OCI-LY1 (cell line): ENCODE data around the gene JMJD1C.

Experiments
- H2AFZ ChIP-seq: fragments of 200-600 bp; sonication (generic), shearing (Covaris generic); 2 replicates; pipeline ENCODE4 v1.6.0; 2014; ENCODE audit warnings: antibody characterized with exemption, mild to moderate bottlenecking, low read length
- H3F3A ChIP-seq: fragments of 200-600 bp; sonication (generic), shearing (Covaris generic); 2 replicates; pipeline ENCODE4 v1.6.0; 2014; ENCODE audit warnings: mild to moderate bottlenecking, antibody characterized with exemption, low read length, moderate library complexity; ENCODE audit not compliant: insufficient read depth
- H3K27ac ChIP-seq: fragments of 200-600 bp; sonication (generic); 2 replicates; pipeline ENCODE4 v1.5.1; 2014; ENCODE audit warnings: low read length, mixed run types, mild to moderate bottlenecking, low read depth; ENCODE audit not compliant: poor library complexity, severe bottlenecking
- H3K27me3 ChIP-seq: fragments of 200-600 bp; sonication (generic); 2 replicates; pipeline ENCODE4 v1.6.0; 2014; ENCODE audit warnings: antibody characterized with exemption, mild to moderate bottlenecking, low read length, moderate library complexity; ENCODE audit not compliant: insufficient read depth
- H3K36me3 ChIP-seq: fragments of 200-600 bp; sonication (generic); 2 replicates; pipeline ENCODE4 v1.6.1; 2014; ENCODE audit warnings: mild to moderate bottlenecking, antibody characterized with exemption, low read length, moderate library complexity, mixed read lengths; ENCODE audit not compliant: insufficient read depth
- H3K4me1 ChIP-seq: fragments of 200-600 bp; sonication (generic); 2 replicates; pipeline ENCODE4 v1.5.1; 2014; ENCODE audit warnings: mild to moderate bottlenecking, low read length, moderate library complexity; ENCODE audit not compliant: insufficient read depth, severe bottlenecking
- H3K4me2 ChIP-seq: fragments of 200-600 bp; sonication (generic), shearing (Covaris generic); 2 replicates; pipeline ENCODE4 v1.6.1; 2014; ENCODE audit warnings: low read length
- H3K4me3 ChIP-seq: fragments of 200-600 bp; sonication (generic); 2 replicates; pipeline ENCODE4 v1.5.1; 2014; ENCODE audit warnings: low read length, low read depth, mild to moderate bottlenecking, mixed read lengths; ENCODE audit not compliant: poor library complexity, severe bottlenecking
- H3K79me2 ChIP-seq: fragments of 200-600 bp; shearing (Covaris generic); 2 replicates; pipeline ENCODE4 v1.6.1; 2016; ENCODE audit warnings: mixed run types, low read length, mixed read lengths; ENCODE audit not compliant: insufficient read depth
- H3K9ac ChIP-seq: fragments of 200-600 bp; sonication (generic), shearing (Covaris generic); 2 replicates; pipeline ENCODE4 v1.6.1; 2014; ENCODE audit warnings: mild to moderate bottlenecking, low read length, mixed read lengths
- H3K9me2 ChIP-seq: fragments of 200-600 bp; sonication (generic), shearing (Covaris generic); 2 replicates; pipeline ENCODE4 v1.6.1; 2014; ENCODE audit warnings: low read depth, mild to moderate bottlenecking, low read length, mixed read lengths
- H3K9me3 ChIP-seq: fragments of 200-600 bp; shearing (Covaris generic); 2 replicates; pipeline ENCODE4 v1.6.1; 2014; ENCODE audit warnings: low read length, mixed read lengths
- H4K20me1 ChIP-seq: fragments of 200-600 bp; sonication (generic), shearing (Covaris generic); 2 replicates; pipeline ENCODE4 v1.6.0; 2016; ENCODE audit warnings: mild to moderate bottlenecking, low read length; ENCODE audit not compliant: insufficient read depth
- CTCF ChIP-seq: fragments of 200-600 bp; sonication (generic), shearing (Covaris generic); IDR thresholded peaks from 2 replicates; pipeline ENCODE4 v1.5.1; 2017; ENCODE audit warnings: mild to moderate bottlenecking, antibody characterized with exemption, low read length, moderate library complexity, mixed read lengths
- EZH2 ChIP-seq: fragments of 200-600 bp; sonication (generic), shearing (Covaris generic); IDR thresholded peaks from 2 replicates; pipeline ENCODE4 v1.8.0; 2017; ENCODE audit warnings: borderline replicate concordance, mixed run types, mild to moderate bottlenecking, antibody characterized with exemption, low read length, moderate library complexity, mixed read lengths

The JMJD1C gene

DNA sequence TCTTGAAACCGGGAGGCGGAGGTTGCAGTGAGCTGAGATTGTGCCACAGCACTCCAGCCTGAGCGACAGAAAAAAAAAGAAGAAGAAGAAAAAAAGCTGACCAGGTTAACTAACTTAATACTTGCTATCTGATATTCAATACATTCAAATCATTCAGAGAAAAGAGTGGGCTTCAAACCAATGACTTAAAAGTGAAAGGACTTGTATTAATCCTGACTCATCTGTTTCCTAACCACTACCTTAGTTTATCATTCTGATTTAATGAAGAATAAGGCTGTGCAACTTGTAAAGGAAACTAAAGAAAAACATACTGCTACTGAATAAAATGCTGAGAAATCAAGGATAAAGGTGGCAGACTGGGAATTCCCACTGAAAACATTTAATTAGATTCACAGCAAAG is 204.3 kb downstream of the JMJD1C start:
- H3K27me3 ChIP-seq, result no peaks in the 10 kb centered on the region
- H3K9ac ChIP-seq, result peak overlapping the region; percentile 21; the same call in 1 of the 2 replicates
- peak overlapping the region; percentile 45 for H3K4me2 ChIP-seq
- H3F3A ChIP-seq, result peaks cover 11% of the 10 kb centered on the region; the same call in 1 of the 2 replicates
- peak overlapping the region; percentile 91 for H3K27ac ChIP-seq
- peaks cover 14% of the 10 kb centered on the region; the same call in 1 of the 2 replicates for H3K36me3 ChIP-seq
- peaks cover 92% of the 10 kb centered on the region for H3K79me2 ChIP-seq
- H3K9me2 ChIP-seq, result no peaks in the 10 kb centered on the region
- no peaks in the 10 kb centered on the region for H3K9me3 ChIP-seq
- H2AFZ ChIP-seq, result no peak overlapping the region
- no peak for TF ChIP-seq CTCF
- no peak for TF ChIP-seq EZH2
- peaks cover 84% of the 10 kb centered on the region for H3K4me1 ChIP-seq
- peak overlapping the region; percentile 19 for H3K4me3 ChIP-seq
- H4K20me1 ChIP-seq, result no peaks in the 10 kb centered on the region

- Histone ChIP-seq H3K9ac (no peak overlapping the region), H3K4me2 (peak overlapping the region; percentile 45), H3K9me2 (no peaks in the 10 kb centered on the region), H3K79me2 (peaks cover 91% of the 10 kb centered on the region), H3K27ac (peak overlapping the region; percentile 91), H3K9me3 (no peaks in the 10 kb centered on the region), H3K36me3 (peaks cover 14% of the 10 kb centered on the region; the same call in 1 of the 2 replicates), H3F3A (peaks cover 11% of the 10 kb centered on the region; the same call in 1 of the 2 replicates), H4K20me1 (no peaks in the 10 kb centered on the region), H2AFZ (no peak overlapping the region), H3K4me3 (peak overlapping the region; percentile 26), H3K4me1 (peaks cover 90% of the 10 kb centered on the region), H3K27me3 (no peaks in the 10 kb centered on the region)
- TF ChIP-seq CTCF, result no peak
These were observed 204.9 kb downstream of the JMJD1C start for GRCh38 chr10:63260860-63261251.

DNA sequence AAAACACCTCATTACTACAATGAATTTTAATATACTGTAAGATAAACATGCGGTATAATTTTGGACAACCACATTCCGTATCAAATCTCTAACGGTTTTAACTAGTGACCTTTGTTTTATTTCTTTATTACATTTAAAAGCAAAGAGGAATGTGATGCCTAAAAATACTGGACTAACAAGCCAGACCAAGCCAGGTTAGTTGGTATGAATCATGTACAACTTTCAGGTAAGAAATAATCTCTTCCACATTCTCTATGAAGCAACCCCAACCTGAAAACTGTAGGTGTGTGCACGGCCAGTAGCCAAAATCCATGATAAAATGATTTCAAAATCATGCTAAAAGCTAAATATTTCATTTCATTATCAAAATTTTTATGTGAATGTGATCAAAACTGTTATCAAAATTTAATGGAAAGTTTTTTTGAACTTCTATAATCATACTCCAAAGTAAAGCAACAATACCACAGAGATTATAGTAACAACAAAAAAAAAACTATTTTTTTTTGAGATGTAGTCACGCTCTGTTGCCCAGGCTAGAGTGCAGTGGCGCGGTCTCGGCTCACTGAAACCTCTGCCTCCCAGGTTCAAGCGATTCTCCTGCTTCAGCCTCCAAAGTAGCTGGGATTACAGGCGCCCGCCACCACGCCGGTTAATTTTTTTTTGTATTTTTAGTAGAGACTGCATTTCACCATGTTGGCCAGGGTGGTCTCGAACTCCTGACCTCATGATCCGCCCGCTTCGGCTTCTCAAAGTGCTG is 205.5 kb downstream of the JMJD1C start:
- peaks cover 14% of the 10 kb centered on the region; the same call in 1 of the 2 replicates for H3K36me3 ChIP-seq
- no peaks in the 10 kb centered on the region for H4K20me1 ChIP-seq
- H3K27me3 ChIP-seq, result no peaks in the 10 kb centered on the region
- H3K4me2 ChIP-seq, result peak overlapping the region; percentile 45
- H3K9me3 ChIP-seq, result no peaks in the 10 kb centered on the region
- H3K9ac ChIP-seq, result peak overlapping the region; percentile 31; the same call in 1 of the 2 replicates
- H2AFZ ChIP-seq, result no peak overlapping the region
- H3K9me2 ChIP-seq, result no peaks in the 10 kb centered on the region
- TF ChIP-seq EZH2 (no peak), CTCF (no peak)
- H3K4me3 ChIP-seq, result peak overlapping the region; percentile 26
- H3K79me2 ChIP-seq, result peaks cover 91% of the 10 kb centered on the region
- H3K4me1 ChIP-seq, result peaks cover 96% of the 10 kb centered on the region
- H3K27ac ChIP-seq, result peak overlapping the region; percentile 91
- peaks cover 11% of the 10 kb centered on the region; the same call in 1 of the 2 replicates for H3F3A ChIP-seq
